Fibroblast of lung (primary cell): ENCODE data around the gene STOX2. TPM values are rescaled to one million over a fixed set of nuclear protein-coding genes. Genes with fewer than 3 reads are reported as not detected.

Experiments
- DNase-seq, 2 donors: peaks; one replicate each; pipeline versions ENCODE4 v3.0.0 to v3.0.0-alpha.2; 2010; ENCODE audit warnings: low read depth in 2 of 2
- H2AFZ ChIP-seq: 2 replicates; pipeline ENCODE4 v1.5.1; 2012; ENCODE audit warnings: low read length, control low read depth, inconsistent platforms
- H3K27ac ChIP-seq: 2 replicates; pipeline ENCODE4 v1.5.1; 2011; ENCODE audit warnings: low read length, control low read depth; ENCODE audit not compliant: insufficient read depth
- H3K27me3 ChIP-seq: 2 replicates; pipeline ENCODE4 v1.5.1; 2011; ENCODE audit warnings: mild to moderate bottlenecking, low read length; ENCODE audit not compliant: control insufficient read depth, insufficient read depth
- H3K36me3 ChIP-seq: 2 replicates; pipeline ENCODE4 v1.5.1; 2011; ENCODE audit warnings: low read length; ENCODE audit not compliant: control insufficient read depth, insufficient read depth
- H3K4me1 ChIP-seq: 2 replicates; pipeline ENCODE4 v1.5.1; 2011; ENCODE audit warnings: low read length; ENCODE audit not compliant: control insufficient read depth, insufficient read depth; ENCODE audit errors: extremely low read depth
- H3K4me2 ChIP-seq: 2 replicates; pipeline ENCODE4 v1.5.1; 2011; ENCODE audit warnings: low read length, control low read depth; ENCODE audit not compliant: insufficient read depth; ENCODE audit errors: extremely low read depth
- H3K4me3 ChIP-seq, 4 experiments: fragments of 200-600 bp in 1 of 4; sonication (generic) in 1 of 4; replicated peaks in 1 of 4; 2 replicates each; pipeline ENCODE4 v1.5.1; 2011 to 2016; ENCODE audit warnings: low read length in 4 of 4, low read depth in 3 of 4, mild to moderate bottlenecking in 3 of 4, control low read depth in 2 of 4, inconsistent platforms in 1 of 4, mixed read lengths in 1 of 4; ENCODE audit not compliant: insufficient read depth in 1 of 4; ENCODE audit errors: control extremely low read depth in 1 of 4
- H3K79me2 ChIP-seq: 2 replicates; pipeline ENCODE4 v1.5.1; 2012; ENCODE audit warnings: mild to moderate bottlenecking, low read length, inconsistent platforms; ENCODE audit not compliant: control insufficient read depth, insufficient read depth
- H3K9ac ChIP-seq: 2 replicates; pipeline ENCODE4 v1.5.1; 2011; ENCODE audit warnings: mild to moderate bottlenecking, low read length, control low read depth; ENCODE audit not compliant: insufficient read depth
- H3K9me3 ChIP-seq: 2 replicates; pipeline ENCODE4 v1.5.1; 2012; ENCODE audit warnings: low read depth, low read length; ENCODE audit not compliant: control insufficient read depth, insufficient read depth
- H4K20me1 ChIP-seq: 2 replicates; pipeline ENCODE4 v1.5.1; 2011; ENCODE audit warnings: low read length; ENCODE audit not compliant: control insufficient read depth, insufficient read depth; ENCODE audit errors: extremely low read depth
- CTCF ChIP-seq, 2 donors: IDR thresholded peaks in 1 of 2; conservative IDR thresholded peaks in 1 of 2; 1 replicate in 1 of 2; 2 replicates in 1 of 2; pipeline ENCODE4 v1.5.1; 2011 to 2012; ENCODE audit warnings: low read length in 2 of 2, control low read depth in 1 of 2, inconsistent platforms in 1 of 2, low read depth in 1 of 2, mild to moderate bottlenecking in 1 of 2
- EZH2 ChIP-seq: IDR thresholded peaks from 2 replicates; pipeline ENCODE4 v1.5.1; 2012; ENCODE audit warnings: low read length, control low read depth, mild to moderate bottlenecking; ENCODE audit errors: missing control alignments
- polyA plus RNA-seq, 2 donors: library from polyadenylated mRNA; depleted of rRNA in 1 of 2; stranded (reverse) in 1 of 2; unstranded in 1 of 2; fragments of >200 nt; gene quantifications; 2 replicates each; pipeline ENCODE4 v1.2.1, GENCODE V29; 2011 to 2012; ENCODE audit warnings: missing spikeins in 1 of 2
- total RNA-seq: library from RNA; depleted of rRNA; stranded (reverse); fragments of >200 nt; gene quantifications from 2 replicates; pipeline ENCODE4 v1.2.1, GENCODE V29; 2014

Gene STOX2
- total and polyA plus RNA-seq, 2 donors (not counting 1 experiment from before 2014, with no cell fraction given), result 0.66 to 3.3 TPM

GRCh38 chr4:183926950-183927349 lies 21.8 kb downstream of the STOX2 start:
- Histone ChIP-seq H3K4me3 (no peak overlapping the region), H3K27ac (no peak overlapping the region), H3K9me3 (no peaks in the 10 kb centered on the region), H3K4me2 (no peak overlapping the region), H4K20me1 (no peaks in the 10 kb centered on the region), H3K79me2 (no peaks in the 10 kb centered on the region), H3K4me1 (no peaks in the 10 kb centered on the region), H3K27me3 (no peaks in the 10 kb centered on the region), H2AFZ (no peak overlapping the region), H3K9ac (no peak overlapping the region), H3K36me3 (no peaks in the 10 kb centered on the region)
- no peak for DNase-seq
- TF ChIP-seq CTCF (conservative IDR thresholded peaks at IDR 0.05 in 1 of 2, IDR thresholded peaks at IDR 0.05 in 1 of 2; ENCODE audit: low read depth in 1 of 2, low read length in 2 of 2) (no peak), EZH2 (no peak)

GRCh38 chr4:183932576-183932975 lies 27.5 kb downstream of the STOX2 start:
- no peak overlapping the region for H2AFZ ChIP-seq
- H4K20me1 ChIP-seq, result no peaks in the 10 kb centered on the region
- H3K27me3 ChIP-seq, result no peaks in the 10 kb centered on the region
- no peak overlapping the region for H3K27ac ChIP-seq
- H3K9me3 ChIP-seq, result no peaks in the 10 kb centered on the region
- no peak overlapping the region for H3K9ac ChIP-seq
- no peak for TF ChIP-seq CTCF (conservative IDR thresholded peaks at IDR 0.05 in 1 of 2, IDR thresholded peaks at IDR 0.05 in 1 of 2; ENCODE audit: low read depth in 1 of 2, low read length in 2 of 2)
- TF ChIP-seq EZH2, result no peak
- no peaks in the 10 kb centered on the region for H3K4me1 ChIP-seq
- H3K4me2 ChIP-seq, result no peak overlapping the region
- no peaks in the 10 kb centered on the region for H3K36me3 ChIP-seq
- H3K79me2 ChIP-seq, result no peaks in the 10 kb centered on the region
- no peak overlapping the region for H3K4me3 ChIP-seq
- no peak for DNase-seq

- Histone ChIP-seq H3K4me3 (no peak overlapping the region), H3K9ac (no peak overlapping the region), H3K9me3 (no peaks in the 10 kb centered on the region), H3K4me2 (no peak overlapping the region), H3K4me1 (no peaks in the 10 kb centered on the region), H3K27me3 (no peaks in the 10 kb centered on the region), H3K36me3 (no peaks in the 10 kb centered on the region), H3K27ac (no peak overlapping the region), H3K79me2 (no peaks in the 10 kb centered on the region), H4K20me1 (no peaks in the 10 kb centered on the region), H2AFZ (no peak overlapping the region)
- TF ChIP-seq EZH2 (no peak), CTCF (conservative IDR thresholded peaks at IDR 0.05 in 1 of 2, IDR thresholded peaks at IDR 0.05 in 1 of 2; ENCODE audit: low read depth in 1 of 2, low read length in 2 of 2) (no peak)
- no peak for DNase-seq
Measured at GRCh38 chr4:183934761-183935160, 29.7 kb downstream of the STOX2 start.
